Activated gamma-delta T cell treated with anti-CD3 and anti-CD28 coated beads, Interleukin-2, amount 50 U/mL, for 16 hours (primary cell): ENCODE results near the gene DNAAF5.

Experiments used
- DNase-seq: peaks from one replicate; pipeline ENCODE4 v3.0.0-alpha.2; 2020; ENCODE audit warnings: low read depth

DNAAF5 gene

GRCh38 chr7:726084-726853 lies at the start of gene DNAAF5:
TSS of gene DNAAF5 (plus strand) at chr7:726699. CDS start at chr7:726721, 22 bp downstream.
- peak; percentile 79 for DNase-seq

GRCh38 chr7:676972-677385 lies 49.5 kb upstream of the DNAAF5 start:
- no peak for DNase-seq

DNA sequence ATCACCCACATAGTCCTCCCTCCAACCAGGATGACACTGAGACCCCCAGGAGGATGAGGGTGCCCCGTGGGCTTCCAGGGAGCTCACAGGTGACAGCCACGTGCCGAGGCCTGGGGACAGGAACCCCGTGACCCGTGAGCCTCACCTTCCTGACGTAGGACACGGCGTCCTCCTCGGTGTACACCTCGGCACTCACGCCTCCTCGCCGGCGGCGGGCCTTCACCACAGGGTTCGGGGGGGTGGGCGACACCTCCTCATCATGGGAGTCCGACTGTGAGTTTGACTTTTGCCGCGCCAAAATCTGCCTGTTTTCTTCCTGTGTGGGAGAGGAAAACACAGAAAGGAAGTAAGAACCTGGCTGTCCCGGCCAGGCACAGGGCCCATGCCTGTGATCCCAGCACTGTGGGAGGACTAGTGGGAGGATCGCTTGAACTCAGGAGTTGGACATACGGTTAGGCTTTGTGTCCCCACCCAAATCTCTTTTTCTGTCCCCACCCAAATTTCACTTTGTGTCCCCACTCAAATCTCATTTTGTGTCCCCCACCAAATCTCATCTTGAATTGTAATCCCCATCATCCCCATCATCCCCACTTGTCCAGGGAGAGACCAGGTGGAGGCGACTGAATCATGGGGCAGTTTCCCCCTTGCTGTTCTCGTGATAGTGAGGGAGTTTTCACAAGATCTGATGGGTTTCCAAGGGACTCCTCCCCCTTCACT lies 45.9 kb upstream of the DNAAF5 start:
- no peak for DNase-seq

GRCh38 chr7:681551-682307 lies 44.8 kb upstream of the DNAAF5 start:
- no peak for DNase-seq

DNA sequence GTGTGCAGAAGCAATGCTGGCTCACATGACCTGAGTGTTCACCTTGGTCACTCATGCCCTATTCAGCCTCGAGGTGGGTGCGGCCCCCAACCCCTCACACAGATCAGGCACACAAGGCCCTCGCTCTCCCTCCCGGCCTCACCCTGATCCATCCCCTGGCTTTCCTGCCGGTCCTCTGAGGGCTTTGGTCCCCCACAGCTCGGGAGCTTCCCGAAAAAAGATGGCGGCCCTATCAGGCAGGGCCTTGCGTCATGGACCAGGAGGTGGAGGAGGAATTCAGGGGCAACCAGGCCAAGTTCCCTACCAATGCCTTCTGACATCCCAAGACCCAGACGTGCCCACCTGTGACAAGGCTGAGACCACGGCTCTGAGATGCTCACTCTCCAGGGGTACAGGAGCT lies 43.7 kb upstream of the DNAAF5 start:
- no peak for DNase-seq

GRCh38 chr7:683526-684205 lies 42.8 kb upstream of the DNAAF5 start:
- no peak for DNase-seq

DNA sequence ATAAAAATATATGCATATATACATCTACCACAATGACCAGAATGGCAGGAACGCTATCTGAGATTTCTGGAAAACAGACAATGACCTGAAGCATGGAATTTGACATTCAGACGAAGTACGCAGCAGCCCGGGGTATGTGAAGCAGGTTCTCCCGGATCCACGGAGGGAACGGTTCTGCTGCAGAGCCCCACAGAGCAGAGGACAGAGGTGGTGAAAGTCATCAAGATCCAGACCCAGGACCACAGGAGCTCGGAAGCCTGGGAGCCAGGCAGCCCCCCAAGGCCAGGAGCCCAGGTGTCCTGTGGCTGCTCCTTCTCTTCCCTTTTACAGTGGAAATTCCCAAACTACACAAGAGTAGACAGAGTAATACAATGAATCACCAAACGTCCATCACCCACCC lies 42.1 kb upstream of the DNAAF5 start:
- DNase-seq: no peak

DNA sequence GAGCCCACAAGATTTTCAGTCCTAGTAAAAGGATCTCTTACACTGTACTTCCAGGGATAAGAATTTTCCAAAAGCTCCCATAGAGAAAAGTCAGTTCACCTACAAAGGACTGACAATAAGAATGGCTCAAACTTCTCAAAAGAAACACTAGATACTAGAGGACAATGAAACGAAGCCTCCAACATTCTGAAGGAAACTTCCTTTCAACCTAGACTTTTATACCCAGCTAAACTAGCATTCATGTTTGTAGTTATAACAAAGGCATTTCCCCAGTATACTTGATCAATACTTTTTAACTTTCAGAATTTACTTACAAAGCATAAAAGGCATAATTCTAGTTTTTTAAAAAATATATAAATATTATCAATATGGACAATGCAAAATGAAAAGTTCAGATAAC lies 41.0 kb upstream of the DNAAF5 start:
- no peak for DNase-seq

DNA sequence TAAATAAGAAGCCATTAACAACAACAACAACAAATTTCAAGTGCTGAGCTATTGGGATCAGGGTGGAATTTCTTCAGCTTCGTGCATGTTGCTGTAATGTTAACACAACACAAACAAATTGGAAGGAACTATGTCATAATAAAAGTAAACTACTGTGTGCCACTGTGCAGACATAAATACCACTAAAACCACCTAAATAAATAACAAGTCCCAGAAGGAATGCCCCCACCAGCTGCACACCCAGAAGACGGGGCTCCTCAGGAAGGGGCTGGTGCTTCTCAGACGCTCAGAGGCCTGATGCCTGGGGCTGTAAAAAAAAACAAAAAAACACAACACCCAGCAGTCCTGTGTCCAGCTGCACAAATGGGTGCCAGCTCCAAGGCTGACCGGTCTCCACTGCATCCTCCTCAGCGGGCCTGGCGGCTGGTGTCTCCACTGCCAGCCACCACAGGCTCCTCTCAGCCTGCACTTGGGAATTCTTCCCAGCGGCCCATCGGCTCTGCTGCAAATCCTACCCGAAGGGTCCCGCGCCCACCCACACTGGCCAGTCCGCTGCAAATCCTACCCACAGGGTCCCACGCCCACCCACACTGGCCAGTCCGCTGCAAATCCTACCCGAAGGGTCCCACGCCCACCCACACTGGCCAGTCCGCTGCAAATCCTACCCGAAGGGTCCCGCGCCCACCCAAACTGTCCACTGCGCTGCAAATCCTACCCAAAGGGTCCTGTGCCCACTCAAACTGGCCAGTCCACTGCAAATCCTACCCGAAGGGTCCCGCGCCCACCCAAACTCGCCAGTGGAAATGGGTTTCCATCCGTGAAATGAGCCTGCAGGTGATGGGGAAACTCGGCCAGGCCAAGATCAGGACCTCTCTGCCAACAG lies 35.8 kb upstream of the DNAAF5 start:
- no peak for DNase-seq

- no peak for DNase-seq
Measured at GRCh38 chr7:691361-692045, 35.0 kb upstream of the DNAAF5 start.

DNA sequence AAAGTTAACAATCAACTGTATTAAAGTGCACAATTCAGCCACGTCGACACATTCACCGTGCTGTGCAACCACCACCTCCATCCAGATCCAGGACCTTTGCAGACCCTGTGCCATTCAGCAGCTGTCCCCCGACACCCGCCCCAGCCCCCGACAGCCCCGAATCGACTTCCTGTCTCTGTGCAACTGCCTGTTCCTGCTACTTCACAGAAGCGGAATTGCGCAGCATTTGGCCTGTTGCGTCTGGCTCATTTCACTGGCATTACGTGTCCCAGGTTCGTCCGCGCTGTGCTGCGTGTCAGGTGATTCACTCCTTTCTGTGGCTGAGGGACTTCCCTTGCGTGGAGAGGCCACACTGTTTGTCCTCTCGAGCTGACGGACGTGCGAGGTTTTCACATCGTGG lies 33.2 kb upstream of the DNAAF5 start:
- DNase-seq: no peak

GRCh38 chr7:696426-696811 lies 30.1 kb upstream of the DNAAF5 start:
- no peak for DNase-seq

DNA sequence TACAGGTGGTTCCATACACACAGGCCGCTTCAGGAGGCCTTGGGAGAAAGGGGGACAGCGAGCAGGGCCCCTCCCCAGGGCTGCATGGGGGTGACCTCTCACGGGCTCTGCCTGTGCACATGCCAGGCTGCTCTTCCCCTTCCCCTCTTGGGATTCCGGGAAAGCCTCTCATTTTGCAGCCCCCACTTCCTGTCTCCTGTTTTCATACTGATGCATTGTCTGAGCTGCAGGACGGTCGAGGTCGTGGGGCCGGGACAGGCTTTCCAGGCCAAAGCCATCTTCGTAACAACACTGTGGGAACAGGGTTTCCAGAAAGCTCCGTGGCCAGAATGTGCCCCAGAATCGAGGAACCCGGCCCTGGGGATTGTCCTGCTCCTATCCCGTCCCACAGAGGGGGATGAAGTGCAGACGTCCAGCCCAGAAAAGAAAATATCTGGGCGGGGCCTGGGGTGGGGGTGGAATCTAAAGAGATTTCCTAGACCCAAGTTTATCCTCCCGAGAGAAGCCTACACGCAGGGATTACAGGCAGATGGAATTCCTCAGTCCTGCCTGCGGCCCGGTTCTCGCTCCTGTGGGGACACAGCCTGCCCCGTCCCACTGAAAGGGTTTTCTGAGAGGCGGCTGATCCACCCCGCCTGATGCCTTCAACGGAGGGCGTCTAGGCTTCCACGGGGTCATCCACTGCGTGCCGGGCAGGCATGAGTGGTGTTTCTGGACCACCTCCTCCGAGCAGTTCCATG lies 29.5 kb upstream of the DNAAF5 start:
- no peak for DNase-seq

DNA sequence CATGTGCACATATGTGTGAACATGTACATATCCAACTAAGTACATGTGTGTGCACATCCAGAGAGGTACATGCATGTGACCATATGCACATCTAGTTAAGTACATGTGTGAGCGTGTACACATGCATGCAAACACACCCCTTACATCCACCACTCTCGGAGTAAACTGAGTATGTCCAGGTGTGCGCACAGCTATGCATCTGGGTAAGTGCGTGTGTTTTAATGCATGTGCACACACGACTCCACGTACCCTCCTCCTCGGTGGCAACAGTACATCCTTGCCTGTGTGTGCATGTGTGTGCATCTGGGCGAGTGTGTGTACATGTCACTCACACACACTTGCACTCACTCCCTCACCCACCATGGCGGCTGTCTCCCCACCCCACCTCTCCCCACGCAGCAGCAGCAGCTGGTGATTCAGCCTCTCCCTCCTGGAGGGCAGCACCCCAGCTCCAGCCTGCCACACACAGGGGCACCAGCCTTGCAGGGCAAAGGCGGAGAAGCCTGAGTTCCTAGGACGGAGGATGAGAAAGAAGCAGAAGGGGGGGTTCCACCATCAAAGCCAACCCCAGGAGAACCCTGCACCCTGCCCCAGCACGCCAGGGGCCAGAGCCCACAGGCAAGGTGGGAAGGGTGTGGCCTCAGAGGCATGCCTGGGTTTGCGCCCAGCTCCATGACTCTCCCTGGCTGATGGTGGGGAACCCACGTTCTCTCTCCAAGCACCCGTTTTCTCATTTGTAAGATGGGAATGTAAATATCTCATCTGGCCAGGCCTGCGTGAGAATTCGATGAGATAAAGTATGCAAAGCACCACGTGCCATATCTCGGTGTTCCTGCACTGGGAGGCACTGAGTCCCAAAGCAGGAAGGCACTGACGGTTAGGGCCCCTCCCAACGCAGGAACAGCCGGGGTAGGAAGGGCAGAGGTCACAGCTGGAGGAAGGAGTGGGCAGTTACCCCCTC lies 27.7 kb upstream of the DNAAF5 start:
- DNase-seq: no peak

DNA sequence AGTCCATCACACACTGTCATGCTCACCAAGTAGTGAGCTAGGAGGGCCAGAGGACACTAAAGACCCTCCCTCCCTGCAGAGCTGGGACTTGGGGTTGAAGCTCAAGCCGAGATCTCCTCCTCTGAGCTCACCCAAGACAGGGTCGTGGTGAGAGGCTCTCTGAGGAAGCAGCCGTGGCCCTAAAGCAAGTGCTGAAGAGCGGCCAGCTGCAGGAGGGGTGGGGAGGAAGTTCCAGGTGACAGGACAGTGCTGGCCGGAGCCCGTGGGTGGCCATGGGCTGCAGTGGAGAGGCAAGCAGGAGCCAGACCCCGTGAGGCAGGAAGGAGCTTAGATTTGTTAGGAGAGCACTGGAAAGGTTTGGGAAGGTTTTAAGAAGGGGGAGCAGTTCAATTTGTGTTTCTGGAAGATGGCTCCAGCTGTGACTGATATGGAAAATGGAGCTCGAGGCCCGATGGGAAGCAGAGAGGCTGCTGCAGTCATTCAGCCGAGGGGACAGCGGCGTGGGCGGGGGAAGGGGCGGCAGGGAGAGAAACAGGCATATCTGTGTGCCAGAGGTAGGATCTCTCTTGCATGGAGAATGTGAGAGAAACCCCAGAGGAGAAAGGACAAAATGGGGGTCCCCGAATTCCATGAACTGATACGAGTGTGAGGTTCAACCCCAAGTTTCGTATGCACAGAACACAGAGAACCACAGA lies 26.9 kb upstream of the DNAAF5 start:
- DNase-seq: no peak

- DNase-seq: no peak
Measured at GRCh38 chr7:701086-701671, 25.3 kb upstream of the DNAAF5 start.

- DNase-seq: no peak
Measured at GRCh38 chr7:703049-703448, 23.4 kb upstream of the DNAAF5 start.

DNA sequence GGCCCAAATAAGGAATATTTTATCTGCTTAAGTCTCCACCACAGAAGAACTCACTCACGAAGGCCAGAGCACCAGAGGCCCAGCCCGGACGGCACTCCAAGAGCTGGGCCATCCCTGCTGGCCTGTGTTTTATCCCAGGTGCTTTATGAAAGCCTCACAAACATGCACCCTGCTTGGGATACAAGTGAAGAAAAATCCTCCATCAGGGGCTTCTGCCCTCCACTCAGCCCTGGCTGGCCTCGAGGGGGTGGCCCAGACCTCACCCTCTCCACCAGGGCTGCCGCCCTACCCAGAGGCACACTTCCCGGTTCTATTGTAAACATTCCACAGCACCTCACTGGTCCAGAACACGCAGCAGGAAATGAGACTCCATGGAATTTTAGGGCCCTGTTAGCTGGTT lies 19.8 kb upstream of the DNAAF5 start:
- no peak for DNase-seq
